SK-N-SH treated with all-trans-retinoic acid at 6 μM for 48 hours (cell line): Measurements from ENCODE around the gene MPPED1.

ENCODE experiments used
- ATAC-seq: fragments of 200-7000 bp; cut with Tn5 transposase; 3 replicates; pipeline ENCODE4 v1.9.1; 2020; ENCODE audit warnings: mild to moderate bottlenecking, moderate library complexity
- ARNTL ChIP-seq: fragments of 450-650 bp; formaldehyde crosslinking; IDR thresholded peaks from 2 replicates; pipeline ENCODE4 v1.5.0; 2020; ENCODE audit warnings: low read depth, mild to moderate bottlenecking, moderate library complexity, borderline replicate concordance
- BACH2 ChIP-seq: fragments of 250-450 bp; sonication (Bioruptor Pico); IDR thresholded peaks from 2 replicates; pipeline ENCODE4 v1.9.0; 2021; ENCODE audit warnings: mild to moderate bottlenecking, borderline replicate concordance
- CSDC2 ChIP-seq: fragments of 250-450 bp; sonication (Bioruptor Pico); IDR thresholded peaks from 2 replicates; pipeline ENCODE4 v1.5.0; 2020; ENCODE audit warnings: mild to moderate bottlenecking, moderate library complexity
- ESRRG ChIP-seq: fragments of 250-450 bp; sonication (Bioruptor Pico); IDR thresholded peaks from 2 replicates; pipeline ENCODE4 v1.6.1; 2021; ENCODE audit warnings: mild to moderate bottlenecking
- GLIS3 ChIP-seq: fragments of 250-450 bp; sonication (Bioruptor Pico); IDR thresholded peaks from 2 replicates; pipeline ENCODE4 v1.5.0; 2020; ENCODE audit warnings: mild to moderate bottlenecking, moderate library complexity
- ISL1 ChIP-seq: fragments of 250-450 bp; sonication (Bioruptor Pico); IDR thresholded peaks from 2 replicates; pipeline ENCODE4 v2.1.2; 2022; ENCODE audit warnings: mild to moderate bottlenecking, moderate library complexity
- OSR1 ChIP-seq: fragments of 250-450 bp; sonication (Bioruptor Pico); IDR thresholded peaks from 2 replicates; pipeline ENCODE4 v1.8.0; 2022; ENCODE audit warnings: moderate library complexity, mild to moderate bottlenecking, inconsistent platforms
- PPARA ChIP-seq: fragments of 250-450 bp; sonication (Bioruptor Pico); IDR thresholded peaks from 2 replicates; pipeline ENCODE4 v1.5.0; 2020; ENCODE audit warnings: mild to moderate bottlenecking, borderline replicate concordance
- RARB ChIP-seq: fragments of 250-450 bp; sonication (Bioruptor Pico); IDR thresholded peaks from 2 replicates; pipeline ENCODE4 v1.8.0; 2021; ENCODE audit warnings: mild to moderate bottlenecking, moderate library complexity
- SNAI2 ChIP-seq: fragments of 250-450 bp; sonication (Bioruptor Pico); IDR thresholded peaks from 2 replicates; pipeline ENCODE4 v1.5.0; 2020; ENCODE audit warnings: mild to moderate bottlenecking, moderate library complexity
- TCF4 ChIP-seq: fragments of 250-450 bp; sonication (Bioruptor Pico); IDR thresholded peaks from 2 replicates; pipeline ENCODE4 v1.8.0; 2021; ENCODE audit warnings: mild to moderate bottlenecking, moderate library complexity, borderline replicate concordance
- TOX ChIP-seq: fragments of 250-450 bp; sonication (Bioruptor Pico); IDR thresholded peaks from 2 replicates; pipeline ENCODE4 v1.8.0; 2021; ENCODE audit warnings: mild to moderate bottlenecking, moderate library complexity, borderline replicate concordance
- ZC3H10 ChIP-seq: fragments of 250-450 bp; sonication (Bioruptor Pico); IDR thresholded peaks from 2 replicates; pipeline ENCODE4 v1.5.1; 2021; ENCODE audit warnings: mild to moderate bottlenecking, moderate library complexity
- ZFP3 ChIP-seq: fragments of 250-450 bp; sonication (Bioruptor Pico); IDR thresholded peaks from 2 replicates; pipeline ENCODE4 v1.5.0; 2020; ENCODE audit warnings: mild to moderate bottlenecking, moderate library complexity
- ZFP30 ChIP-seq: fragments of 450-650 bp; formaldehyde crosslinking; IDR thresholded peaks from 2 replicates; pipeline ENCODE4 v1.5.0; 2022; ENCODE audit warnings: mild to moderate bottlenecking, moderate library complexity
- ZNF565 ChIP-seq: fragments of 450-650 bp; formaldehyde crosslinking; conservative IDR thresholded peaks from 2 replicates; pipeline ENCODE4 v1.5.0; 2020; ENCODE audit warnings: low read depth, mild to moderate bottlenecking, moderate library complexity
- ZNF70 ChIP-seq: fragments of 450-650 bp; formaldehyde crosslinking; IDR thresholded peaks from 2 replicates; pipeline ENCODE4 v1.5.0; 2020; ENCODE audit warnings: mild to moderate bottlenecking, moderate library complexity
- ZNF8 ChIP-seq: fragments of 450-650 bp; formaldehyde crosslinking; IDR thresholded peaks from 2 replicates; pipeline ENCODE4 v1.5.0; 2020; ENCODE audit warnings: mild to moderate bottlenecking, moderate library complexity
- TF ChIP-seq, protein P1 (sequence below): fragments of 250-450 bp; sonication (Bioruptor Pico); IDR thresholded peaks from 2 replicates; pipeline ENCODE4 v1.5.1; 2021; ENCODE audit warnings: mild to moderate bottlenecking, moderate library complexity
- TF ChIP-seq, protein P2 (sequence below): fragments of 250-450 bp; sonication (Bioruptor Pico); IDR thresholded peaks from 2 replicates; pipeline ENCODE4 v1.8.0; 2020; ENCODE audit warnings: mild to moderate bottlenecking, moderate library complexity, borderline replicate concordance
- TF ChIP-seq, protein P3 (sequence below): fragments of 250-450 bp; sonication (Bioruptor Pico); IDR thresholded peaks from 2 replicates; pipeline ENCODE4 v1.5.1; 2020; ENCODE audit warnings: low read depth, mild to moderate bottlenecking, moderate library complexity
- TF ChIP-seq, protein P4 (sequence below): fragments of 250-450 bp; sonication (Bioruptor Pico); IDR thresholded peaks from 2 replicates; pipeline ENCODE4 v1.8.0; 2021; ENCODE audit warnings: low read depth, mild to moderate bottlenecking, moderate library complexity, borderline replicate concordance

MPPED1 gene

DNA sequence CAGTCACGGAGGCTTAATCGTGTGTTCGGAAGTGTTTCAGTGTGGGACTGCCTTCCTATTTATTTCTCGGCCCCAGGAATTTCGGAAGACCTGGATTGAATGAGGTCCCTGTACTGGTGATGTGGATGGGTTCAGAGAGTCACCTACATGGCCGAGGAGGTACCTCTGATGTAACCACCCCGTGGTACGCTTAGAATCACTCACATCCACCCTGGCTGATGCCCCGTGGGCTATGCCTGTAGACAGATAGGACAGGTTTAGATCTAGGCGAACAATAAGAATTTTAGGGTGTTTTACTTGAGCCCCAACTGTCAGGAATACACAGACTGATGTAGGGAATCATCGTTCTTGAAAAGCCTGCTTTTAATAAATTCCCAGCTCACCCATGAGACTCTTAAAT, 2.0 kb downstream of the MPPED1 start:
- TF ChIP-seq PPARA (CRISPR knock-in tag), result no peak
- no peak for TF ChIP-seq RARB (CRISPR knock-in tag)
- TF ChIP-seq ZC3H10 (CRISPR knock-in tag), result no peak
- TF ChIP-seq CSDC2 (CRISPR knock-in tag), result no peak
- no peak for TF ChIP-seq ZFP30 (CRISPR knock-in tag)
- no peak for TF ChIP-seq TOX (CRISPR knock-in tag)
- TF ChIP-seq, protein P1, sequence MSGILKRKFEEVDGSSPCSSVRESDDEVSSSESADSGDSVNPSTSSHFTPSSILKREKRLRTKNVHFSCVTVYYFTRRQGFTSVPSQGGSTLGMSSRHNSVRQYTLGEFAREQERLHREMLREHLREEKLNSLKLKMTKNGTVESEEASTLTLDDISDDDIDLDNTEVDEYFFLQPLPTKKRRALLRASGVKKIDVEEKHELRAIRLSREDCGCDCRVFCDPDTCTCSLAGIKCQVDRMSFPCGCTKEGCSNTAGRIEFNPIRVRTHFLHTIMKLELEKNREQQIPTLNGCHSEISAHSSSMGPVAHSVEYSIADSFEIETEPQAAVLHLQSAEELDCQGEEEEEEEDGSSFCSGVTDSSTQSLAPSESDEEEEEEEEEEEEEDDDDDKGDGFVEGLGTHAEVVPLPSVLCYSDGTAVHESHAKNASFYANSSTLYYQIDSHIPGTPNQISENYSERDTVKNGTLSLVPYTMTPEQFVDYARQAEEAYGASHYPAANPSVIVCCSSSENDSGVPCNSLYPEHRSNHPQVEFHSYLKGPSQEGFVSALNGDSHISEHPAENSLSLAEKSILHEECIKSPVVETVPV (CRISPR knock-in tag), result no peak
- no peak for TF ChIP-seq TCF4 (CRISPR knock-in tag)
- TF ChIP-seq, protein P2, sequence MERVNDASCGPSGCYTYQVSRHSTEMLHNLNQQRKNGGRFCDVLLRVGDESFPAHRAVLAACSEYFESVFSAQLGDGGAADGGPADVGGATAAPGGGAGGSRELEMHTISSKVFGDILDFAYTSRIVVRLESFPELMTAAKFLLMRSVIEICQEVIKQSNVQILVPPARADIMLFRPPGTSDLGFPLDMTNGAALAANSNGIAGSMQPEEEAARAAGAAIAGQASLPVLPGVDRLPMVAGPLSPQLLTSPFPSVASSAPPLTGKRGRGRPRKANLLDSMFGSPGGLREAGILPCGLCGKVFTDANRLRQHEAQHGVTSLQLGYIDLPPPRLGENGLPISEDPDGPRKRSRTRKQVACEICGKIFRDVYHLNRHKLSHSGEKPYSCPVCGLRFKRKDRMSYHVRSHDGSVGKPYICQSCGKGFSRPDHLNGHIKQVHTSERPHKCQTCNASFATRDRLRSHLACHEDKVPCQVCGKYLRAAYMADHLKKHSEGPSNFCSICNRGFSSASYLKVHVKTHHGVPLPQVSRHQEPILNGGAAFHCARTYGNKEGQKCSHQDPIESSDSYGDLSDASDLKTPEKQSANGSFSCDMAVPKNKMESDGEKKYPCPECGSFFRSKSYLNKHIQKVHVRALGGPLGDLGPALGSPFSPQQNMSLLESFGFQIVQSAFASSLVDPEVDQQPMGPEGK (CRISPR knock-in tag), result no peak
- TF ChIP-seq GLIS3 (CRISPR knock-in tag), result no peak
- TF ChIP-seq ZNF70, result no peak
- no peak for TF ChIP-seq BACH2
- TF ChIP-seq SNAI2, result no peak
- TF ChIP-seq ISL1 (CRISPR knock-in tag), result no peak
- no peak for TF ChIP-seq OSR1 (CRISPR knock-in tag)
- no peak for TF ChIP-seq ZNF565
- TF ChIP-seq, protein P3, sequence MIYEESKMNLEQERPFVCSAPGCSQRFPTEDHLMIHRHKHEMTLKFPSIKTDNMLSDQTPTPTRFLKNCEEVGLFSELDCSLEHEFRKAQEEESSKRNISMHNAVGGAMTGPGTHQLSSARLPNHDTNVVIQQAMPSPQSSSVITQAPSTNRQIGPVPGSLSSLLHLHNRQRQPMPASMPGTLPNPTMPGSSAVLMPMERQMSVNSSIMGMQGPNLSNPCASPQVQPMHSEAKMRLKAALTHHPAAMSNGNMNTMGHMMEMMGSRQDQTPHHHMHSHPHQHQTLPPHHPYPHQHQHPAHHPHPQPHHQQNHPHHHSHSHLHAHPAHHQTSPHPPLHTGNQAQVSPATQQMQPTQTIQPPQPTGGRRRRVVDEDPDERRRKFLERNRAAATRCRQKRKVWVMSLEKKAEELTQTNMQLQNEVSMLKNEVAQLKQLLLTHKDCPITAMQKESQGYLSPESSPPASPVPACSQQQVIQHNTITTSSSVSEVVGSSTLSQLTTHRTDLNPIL, result no peak
- TF ChIP-seq, protein P4, sequence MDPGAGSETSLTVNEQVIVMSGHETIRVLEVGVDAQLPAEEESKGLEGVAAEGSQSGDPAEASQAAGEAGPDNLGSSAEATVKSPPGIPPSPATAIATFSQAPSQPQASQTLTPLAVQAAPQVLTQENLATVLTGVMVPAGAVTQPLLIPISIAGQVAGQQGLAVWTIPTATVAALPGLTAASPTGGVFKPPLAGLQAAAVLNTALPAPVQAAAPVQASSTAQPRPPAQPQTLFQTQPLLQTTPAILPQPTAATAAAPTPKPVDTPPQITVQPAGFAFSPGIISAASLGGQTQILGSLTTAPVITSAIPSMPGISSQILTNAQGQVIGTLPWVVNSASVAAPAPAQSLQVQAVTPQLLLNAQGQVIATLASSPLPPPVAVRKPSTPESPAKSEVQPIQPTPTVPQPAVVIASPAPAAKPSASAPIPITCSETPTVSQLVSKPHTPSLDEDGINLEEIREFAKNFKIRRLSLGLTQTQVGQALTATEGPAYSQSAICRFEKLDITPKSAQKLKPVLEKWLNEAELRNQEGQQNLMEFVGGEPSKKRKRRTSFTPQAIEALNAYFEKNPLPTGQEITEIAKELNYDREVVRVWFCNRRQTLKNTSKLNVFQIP, result no peak
- TF ChIP-seq ZNF8 (CRISPR knock-in tag), result no peak
- ATAC-seq, result no peak

DNA sequence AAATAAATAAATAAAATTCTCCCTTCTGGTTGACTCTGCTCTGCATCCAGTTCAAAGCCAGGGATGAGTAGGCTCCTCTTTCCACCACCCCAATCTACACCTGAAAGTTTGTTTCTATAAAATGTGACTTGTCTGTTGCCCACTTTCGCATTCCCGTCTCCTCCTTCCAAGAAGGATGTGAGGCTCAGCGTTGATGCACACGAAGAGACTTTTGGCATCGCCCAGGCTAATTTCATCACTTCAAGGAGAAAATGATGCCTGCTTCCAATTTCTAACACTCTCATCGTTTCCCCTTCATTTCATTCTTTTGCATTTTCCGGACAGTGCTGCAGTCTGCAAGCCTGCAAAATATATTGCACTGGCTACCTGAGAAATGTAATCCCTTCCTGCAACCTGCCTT, 3.9 kb downstream of the MPPED1 start:
- no peak for ATAC-seq
- TF ChIP-seq CSDC2 (CRISPR knock-in tag) (no peak), ESRRG (no peak), ARNTL (CRISPR knock-in tag) (no peak), ZNF565 (no peak), PPARA (CRISPR knock-in tag) (no peak), ZFP3 (no peak), ISL1 (CRISPR knock-in tag) (no peak)
- TF ChIP-seq, protein P1 (CRISPR knock-in tag), result no peak
- TF ChIP-seq, protein P3, result no peak
- TF ChIP-seq, all 23 proteins: peak for 0

DNA sequence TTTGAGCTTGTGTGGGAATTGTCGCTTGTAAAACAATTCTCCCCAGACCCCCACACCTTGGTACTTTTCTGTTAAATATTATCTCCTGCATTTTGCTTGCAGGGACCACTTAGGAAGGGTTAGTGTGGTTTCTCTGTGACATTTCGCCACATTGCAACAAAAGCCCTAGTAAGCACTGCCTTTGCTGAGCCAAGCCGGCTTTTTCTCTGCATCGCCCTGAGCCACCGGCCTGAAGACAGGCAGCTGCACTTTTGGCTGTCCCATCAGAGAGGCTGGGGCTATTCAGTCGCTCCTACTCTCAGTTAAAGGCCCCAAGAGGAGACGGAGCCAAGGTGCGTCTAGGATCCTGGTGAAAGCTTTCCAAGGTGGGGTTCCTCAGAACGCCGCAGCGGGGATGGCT, 5.7 kb downstream of the MPPED1 start:
- ATAC-seq, result no peak
- TF ChIP-seq ESRRG (no peak), ZNF565 (no peak), ISL1 (CRISPR knock-in tag) (no peak), ZC3H10 (CRISPR knock-in tag) (no peak), ZFP3 (no peak), ZFP30 (CRISPR knock-in tag) (no peak), TCF4 (CRISPR knock-in tag) (no peak), GLIS3 (CRISPR knock-in tag) (no peak), CSDC2 (CRISPR knock-in tag) (no peak), TOX (CRISPR knock-in tag) (no peak), PPARA (CRISPR knock-in tag) (no peak), ZNF8 (CRISPR knock-in tag) (no peak), OSR1 (CRISPR knock-in tag) (no peak), BACH2 (no peak), SNAI2 (no peak)
- TF ChIP-seq, protein P4, result no peak
- TF ChIP-seq, protein P2 (CRISPR knock-in tag), result no peak
- TF ChIP-seq, protein P1 (CRISPR knock-in tag), result no peak
